ENCODE measurements around the gene CFAP46. TPM values are rescaled to one million over a fixed set of nuclear protein-coding genes. Genes with fewer than 3 reads are reported as not detected.

Gene CFAP46
- total and polyA plus RNA-seq, 9 of the 15 experiments (the other 6 are each of a cell fraction or from before 2014, with no cell fraction given) = not detected

- TF ChIP-seq ZNF609 (CRISPR knock-in tag; IDR thresholded peaks at IDR 0.05; ENCODE audit: borderline replicate concordance) (no peak), BRD9 (IDR thresholded peaks at IDR 0.05; ENCODE audit: low read depth, partially characterized antibody) (no peak), HMBOX1 (IDR thresholded peaks at IDR 0.05) (no peak), ZNF444 (CRISPR knock-in tag; IDR thresholded peaks at IDR 0.05) (no peak), MXD1 (CRISPR knock-in tag; IDR thresholded peaks at IDR 0.05; ENCODE audit: borderline replicate concordance, poor library complexity, severe bottlenecking) (no peak), NR2C2 (CRISPR knock-in tag; IDR thresholded peaks at IDR 0.05) (no peak), NR2C2 (tag; IDR thresholded peaks at IDR 0.05) (no peak)
Observed at GRCh38 chr10:132910901-132911785, 31.2 kb downstream of the CFAP46 start (continued).
